GM21619 (cell line): Measurements from ENCODE around the gene FGD3.
"Not testable (repeated sequence)": the region's sequence is repeated elsewhere in the genome, so short reads cannot be mapped to it uniquely, and the experiment has no call there.

Experiments
- ATAC-seq: cut with Tn5 transposase; IDR thresholded peaks from one replicate; pipeline ENCODE4 v1.9.1; 2021; ENCODE audit not compliant: unreplicated experiment

The FGD3 gene

DNA sequence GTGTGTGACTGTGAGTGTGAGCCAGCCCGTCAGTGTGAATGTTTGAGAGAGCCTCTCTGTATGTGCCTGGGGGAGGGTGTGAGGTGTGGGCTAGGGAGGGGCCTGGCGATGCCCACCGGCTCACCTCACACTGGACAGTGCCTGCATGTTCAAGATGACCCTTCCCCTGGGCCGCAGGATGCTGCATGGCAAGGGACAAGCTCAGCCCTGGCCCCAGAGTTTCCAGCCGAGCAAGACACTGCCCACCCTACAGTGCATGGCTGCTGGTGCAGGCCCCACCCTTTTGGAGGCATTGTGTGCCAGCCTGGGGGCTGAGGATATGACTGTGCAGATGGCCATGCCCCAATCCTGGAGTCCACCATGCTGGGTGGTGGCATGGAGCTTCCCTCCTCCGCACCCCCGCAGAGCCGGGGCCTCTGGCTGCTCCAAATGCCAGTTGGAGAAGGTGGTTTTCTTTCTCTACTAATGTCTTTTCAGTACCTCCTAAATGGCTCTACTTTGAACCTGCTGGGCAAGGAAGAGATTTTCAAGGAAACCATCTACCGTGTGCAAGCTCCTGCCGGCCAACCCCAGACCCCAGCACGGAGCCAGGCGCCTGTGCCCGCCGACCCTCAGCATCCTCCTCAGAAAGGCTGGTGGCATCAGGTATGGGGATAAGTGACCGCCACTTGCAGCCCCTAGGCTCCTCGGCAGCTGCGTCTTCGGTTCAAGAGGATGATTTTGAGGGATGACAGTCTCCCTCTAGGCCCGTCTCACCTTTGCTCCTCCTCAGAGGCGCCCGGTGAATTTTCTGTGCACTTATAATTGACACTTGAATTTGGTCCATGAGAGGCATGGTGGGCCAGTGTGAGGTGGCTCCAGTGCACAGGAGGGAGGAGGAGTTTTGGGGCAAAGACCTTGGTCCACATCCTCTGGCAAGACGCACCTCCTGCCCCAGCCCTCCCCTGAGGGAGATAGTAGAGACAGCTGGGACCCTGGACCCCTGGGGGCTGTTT is 27.7 kb downstream of the FGD3 start:
- ATAC-seq: no peak

DNA sequence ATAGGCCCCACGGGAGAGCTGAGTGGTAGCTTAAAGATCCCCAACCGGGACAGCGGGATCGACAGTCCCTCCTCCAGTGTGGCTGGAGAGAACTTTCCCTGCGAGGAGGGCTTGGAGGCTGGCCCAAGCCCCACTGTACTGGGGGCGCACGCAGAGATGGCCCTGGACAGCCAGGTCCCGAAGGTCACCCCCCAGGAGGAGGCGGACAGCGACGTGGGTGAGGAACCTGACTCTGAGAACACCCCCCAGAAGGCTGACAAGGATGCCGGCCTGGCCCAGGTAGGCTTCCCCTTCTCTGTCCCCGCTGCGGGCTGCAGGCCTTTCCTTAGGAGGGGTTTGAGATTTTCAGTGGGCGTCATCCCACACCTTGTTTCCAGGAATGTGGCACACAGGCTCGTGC is 29.1 kb downstream of the FGD3 start:
- ATAC-seq: no peak

- ATAC-seq: no peak
Measured at GRCh38 chr9:92977279-92977678, 30.0 kb downstream of the FGD3 start.

DNA sequence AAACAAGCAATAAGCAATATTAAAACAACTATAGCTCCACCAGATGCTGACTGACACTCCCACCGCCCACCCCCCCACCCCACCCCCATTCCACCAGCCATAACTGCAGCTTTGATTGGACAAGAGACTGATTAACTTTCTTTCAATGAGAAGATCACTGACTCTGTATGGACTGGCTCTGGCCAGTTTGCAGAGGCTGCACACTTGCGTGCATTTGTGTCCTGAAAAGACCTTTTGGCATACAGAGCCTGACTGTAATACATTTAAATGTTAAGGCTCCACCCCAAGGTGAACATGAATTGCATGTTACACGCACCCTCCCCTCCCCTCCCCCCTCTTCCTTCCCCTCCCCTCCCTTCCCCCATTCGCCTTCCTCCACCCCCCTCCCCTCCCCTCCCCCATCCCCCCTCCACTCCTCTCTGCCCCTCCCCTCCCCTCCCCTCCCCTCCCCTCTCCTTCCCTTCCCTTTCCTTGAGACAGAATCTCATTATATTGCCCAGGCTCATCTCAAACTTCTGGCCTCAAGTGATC is 31.1 kb downstream of the FGD3 start:
- ATAC-seq: no peak

- no peak for ATAC-seq
Measured at GRCh38 chr9:92979283-92980056, 32.1 kb downstream of the FGD3 start.

DNA sequence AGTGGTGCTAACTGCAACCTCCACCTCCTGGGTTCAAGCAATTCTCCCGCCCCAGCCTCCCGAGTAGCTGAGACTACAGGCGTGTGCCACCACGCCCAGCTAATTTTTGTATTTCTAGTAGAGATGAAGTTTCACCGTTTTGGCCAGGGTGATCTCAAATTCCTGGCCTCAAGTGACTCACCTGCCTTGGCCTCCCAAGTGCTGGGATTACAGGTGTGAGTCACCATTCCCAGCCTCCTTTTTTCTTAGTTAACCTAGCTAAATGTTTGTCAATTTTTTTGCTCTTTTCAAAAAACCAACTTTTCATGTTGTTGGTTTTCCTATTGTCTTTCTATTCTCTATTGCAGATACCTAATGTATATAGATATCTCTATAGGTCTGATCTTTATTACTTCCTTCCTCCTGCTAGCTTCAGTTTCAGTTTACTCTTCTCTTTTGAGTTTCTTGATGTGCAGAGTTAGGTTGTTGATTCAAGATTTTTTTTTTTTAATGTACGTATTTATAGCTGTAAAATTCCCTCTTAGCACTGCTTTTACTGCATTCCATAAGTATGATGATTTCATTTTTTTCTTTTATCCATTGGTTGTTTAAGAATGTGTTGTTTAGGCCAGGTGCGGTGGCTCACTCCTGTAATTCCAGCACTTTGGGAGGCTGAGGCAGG is 32.9 kb downstream of the FGD3 start:
- ATAC-seq: no peak

- ATAC-seq: no peak
Measured at GRCh38 chr9:92982130-92982529, 34.8 kb downstream of the FGD3 start.

GRCh38 chr9:92983984-92984589 is 36.8 kb downstream of the FGD3 start:
- ATAC-seq: no peak

- no peak for ATAC-seq
Measured at GRCh38 chr9:92984976-92985375, 37.7 kb downstream of the FGD3 start.

GRCh38 chr9:92986176-92987119 is 39.1 kb downstream of the FGD3 start:
- no peak for ATAC-seq

DNA sequence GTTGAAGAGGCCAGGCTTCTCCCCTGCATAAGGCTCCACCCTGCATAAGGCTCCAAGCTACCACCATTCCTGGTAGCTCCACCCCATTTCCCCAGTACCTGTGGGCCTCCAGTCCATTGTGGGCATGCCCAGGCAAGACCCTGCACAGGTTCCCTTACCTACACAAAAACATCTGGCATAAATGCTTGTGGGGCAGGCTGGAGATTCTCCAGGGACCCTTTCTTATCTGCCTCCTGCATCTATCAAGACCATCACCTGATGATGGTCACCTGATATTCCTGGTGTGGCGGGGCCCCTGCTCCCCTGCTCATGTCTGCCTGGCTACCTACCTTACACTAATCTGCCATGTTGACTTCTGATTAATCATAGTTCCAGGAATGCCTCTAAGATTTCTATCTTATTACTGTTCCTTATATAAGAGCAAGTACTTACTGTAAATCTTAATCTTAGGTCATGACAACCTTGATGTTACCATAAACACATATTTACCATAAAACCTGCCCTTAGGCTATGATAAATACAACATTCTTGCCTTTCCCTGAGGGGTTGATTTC is 41.0 kb downstream of the FGD3 start:
- ATAC-seq: no peak

- ATAC-seq: no peak
Measured at GRCh38 chr9:92989561-92989960, 42.2 kb downstream of the FGD3 start.

DNA sequence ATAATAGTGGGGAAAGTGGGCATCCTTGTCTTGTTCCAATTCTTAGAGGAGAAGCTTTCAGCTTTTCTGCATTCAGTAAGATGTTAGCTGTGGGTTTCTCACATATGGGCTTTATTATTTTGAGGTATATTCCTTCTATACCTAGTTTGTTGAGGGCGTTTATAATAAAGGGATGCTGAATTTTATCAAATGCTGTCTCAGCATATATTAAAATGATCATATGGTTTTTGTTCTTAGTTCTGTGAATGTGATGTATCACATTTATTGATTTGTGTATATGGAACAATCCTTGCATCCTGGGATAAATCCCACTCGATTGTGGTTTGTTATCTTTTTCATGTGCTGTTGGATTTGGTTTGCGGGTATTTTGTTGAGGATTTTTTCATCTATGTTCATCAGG is 43.1 kb downstream of the FGD3 start:
- ATAC-seq: no peak

GRCh38 chr9:92992549-92992948 is 45.2 kb downstream of the FGD3 start:
- no peak for ATAC-seq

DNA sequence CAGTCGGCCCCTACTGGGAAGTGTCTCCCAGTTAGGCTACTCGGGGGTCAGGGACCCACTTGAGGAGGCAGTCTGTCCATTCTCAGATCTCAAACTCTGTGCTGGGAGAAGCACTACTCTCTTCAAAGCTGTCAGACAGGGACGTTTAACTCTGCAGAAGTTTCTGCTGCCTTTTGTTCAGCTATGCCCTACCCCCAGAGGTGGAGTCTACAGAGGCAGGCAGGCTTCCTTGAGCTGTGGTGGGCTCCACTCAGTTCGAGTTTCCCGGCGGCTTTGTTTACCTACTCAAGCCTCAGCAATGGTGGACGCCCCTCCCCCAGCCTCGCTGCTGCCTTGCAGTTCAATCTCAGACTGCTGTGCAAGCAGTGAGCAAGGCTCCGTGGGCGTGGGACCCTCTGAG is 51.5 kb downstream of the FGD3 start:
- ATAC-seq: not testable (repeated sequence)

GRCh38 chr9:93001031-93001430 is 53.7 kb downstream of the FGD3 start:
- no peak for ATAC-seq

DNA sequence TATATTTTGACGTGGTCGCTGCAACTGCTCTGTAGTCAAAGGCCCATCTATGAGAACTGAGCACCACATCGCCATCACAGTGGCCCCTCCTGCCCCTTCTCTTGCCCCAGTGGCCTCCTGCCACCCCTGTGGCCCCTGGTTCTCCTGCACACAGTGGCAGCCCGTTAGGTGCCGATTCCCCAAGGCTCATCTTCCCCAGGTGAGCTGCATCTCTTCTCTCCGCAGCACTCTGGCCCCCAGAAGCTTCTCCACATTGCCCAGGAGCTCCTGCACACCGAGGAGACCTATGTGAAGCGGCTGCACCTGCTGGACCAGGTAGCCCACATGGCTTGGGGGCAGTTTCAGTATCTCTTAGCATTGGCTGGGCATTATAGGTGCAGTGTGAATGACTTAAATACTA is 55.4 kb downstream of the FGD3 start:
- no peak for ATAC-seq

GRCh38 chr9:93003552-93004407 is 56.5 kb downstream of the FGD3 start:
- ATAC-seq: no peak
